DMS 273 (cell line): Measurements from ENCODE around the gene HIRIP3.
A peak's percentile ranks its signal among the peaks of the same experiment; 100 is the strongest.
"Not testable (repeated sequence)": the region's sequence is repeated elsewhere in the genome, so short reads cannot be mapped to it uniquely, and the experiment has no call there.

ENCODE experiments used
- DNase-seq: peaks from one replicate; lab custom pipeline; 2025; ENCODE audit not compliant: unreplicated experiment; lab: John Stamatoyannopoulos, UW

Gene HIRIP3

GRCh38 chr16:30017277-30017656 is 21.9 kb upstream of the HIRIP3 start:
- no peak for DNase-seq

GRCh38 chr16:30016555-30017276 is 21.3 kb upstream of the HIRIP3 start:
- no peak for DNase-seq

DNA sequence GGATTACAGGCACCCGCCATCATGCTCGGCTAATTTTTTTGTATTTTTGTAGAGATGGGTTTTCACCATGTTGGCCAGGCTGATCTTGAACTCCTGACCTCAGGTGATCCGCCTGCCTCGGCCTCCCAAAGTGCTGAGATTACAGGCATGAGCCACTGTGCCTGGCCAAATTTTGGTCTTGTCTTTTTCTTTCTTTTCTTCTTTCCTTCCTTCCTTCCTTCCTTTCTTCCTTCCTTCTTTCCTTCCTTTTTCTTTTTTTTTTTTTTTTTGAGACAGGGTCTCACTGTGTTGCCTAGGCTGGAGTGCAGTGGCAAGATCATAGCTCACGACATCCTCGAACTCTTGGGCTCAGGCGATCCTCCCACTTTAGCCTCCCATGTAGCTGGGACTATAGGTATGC is 20.0 kb upstream of the HIRIP3 start:
- DNase-seq = not testable (repeated sequence)

DNA sequence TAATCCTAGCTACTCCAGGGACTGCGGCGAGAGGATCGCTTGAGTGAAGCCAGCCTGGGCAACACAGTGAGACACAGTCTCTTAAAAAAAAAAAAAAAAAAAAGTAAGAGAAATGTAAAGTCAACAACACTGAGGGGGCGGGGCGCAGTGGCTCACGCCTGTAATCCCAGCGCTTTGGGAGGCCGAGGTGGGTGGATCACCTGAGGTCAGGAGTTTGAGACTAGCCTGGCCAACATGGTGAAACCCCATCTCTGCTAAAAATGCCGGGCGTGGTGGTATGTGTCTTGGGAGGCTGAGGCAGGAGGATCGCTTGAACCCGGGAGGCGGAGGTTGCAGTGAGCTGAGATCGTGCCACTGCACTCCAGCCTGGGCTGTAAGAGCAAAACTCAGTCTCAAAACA is 17.2 kb upstream of the HIRIP3 start:
- DNase-seq = not testable (repeated sequence)

- no peak for DNase-seq
Measured at GRCh38 chr16:30011714-30012504, 16.5 kb upstream of the HIRIP3 start.

DNA sequence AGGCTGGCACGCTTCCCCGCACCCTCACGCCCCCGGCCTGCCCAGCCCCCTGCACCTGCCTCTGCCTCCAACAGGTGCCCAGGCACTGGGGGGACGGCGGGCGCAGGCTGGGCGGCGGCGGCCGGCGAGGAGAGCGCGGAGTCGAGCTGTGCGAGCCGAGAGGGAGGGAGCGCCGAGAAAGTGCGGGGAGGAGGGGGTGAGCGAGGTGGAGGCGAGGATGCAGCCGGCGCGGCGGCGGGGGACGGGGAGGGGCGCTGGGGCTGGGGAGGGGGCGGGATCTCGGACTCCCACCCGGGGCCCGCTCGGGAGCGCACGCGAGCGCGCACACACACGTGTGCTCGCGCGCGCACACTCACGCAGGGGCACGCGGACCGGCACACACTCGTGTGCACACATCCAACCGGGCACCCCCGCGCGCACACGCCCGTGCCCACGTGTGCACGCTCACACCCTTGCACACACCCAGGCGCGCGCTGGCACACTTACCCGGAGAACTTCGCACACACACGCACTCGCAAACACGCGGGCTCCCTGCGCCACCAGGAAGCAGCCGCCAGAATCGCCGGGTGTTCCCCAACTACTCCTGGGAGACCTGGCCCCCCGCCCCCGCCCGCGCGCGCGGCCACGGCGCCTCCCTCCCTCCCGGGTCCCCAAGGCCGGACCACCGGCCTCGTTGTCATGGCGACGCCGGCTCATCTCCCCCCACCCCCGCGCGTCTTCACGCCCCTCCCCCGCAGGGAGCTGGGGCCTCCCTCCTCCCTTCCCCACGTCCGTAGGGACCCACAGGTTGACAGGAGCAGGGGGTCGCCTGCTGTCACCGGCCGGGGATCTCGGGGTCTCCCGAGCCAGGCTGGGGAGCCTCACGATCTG is 15.7 kb upstream of the HIRIP3 start, which contains the start of gene DOC2A:
Gene DOC2A, minus strand, starts transcription at position 184 of the 870 bp plus-strand sequence. CDS start 805 bp downstream, outside the sequence.
- peak; percentile 79 for DNase-seq

- no peak for DNase-seq
Measured at GRCh38 chr16:30009990-30010843, 14.8 kb upstream of the HIRIP3 start.

DNA sequence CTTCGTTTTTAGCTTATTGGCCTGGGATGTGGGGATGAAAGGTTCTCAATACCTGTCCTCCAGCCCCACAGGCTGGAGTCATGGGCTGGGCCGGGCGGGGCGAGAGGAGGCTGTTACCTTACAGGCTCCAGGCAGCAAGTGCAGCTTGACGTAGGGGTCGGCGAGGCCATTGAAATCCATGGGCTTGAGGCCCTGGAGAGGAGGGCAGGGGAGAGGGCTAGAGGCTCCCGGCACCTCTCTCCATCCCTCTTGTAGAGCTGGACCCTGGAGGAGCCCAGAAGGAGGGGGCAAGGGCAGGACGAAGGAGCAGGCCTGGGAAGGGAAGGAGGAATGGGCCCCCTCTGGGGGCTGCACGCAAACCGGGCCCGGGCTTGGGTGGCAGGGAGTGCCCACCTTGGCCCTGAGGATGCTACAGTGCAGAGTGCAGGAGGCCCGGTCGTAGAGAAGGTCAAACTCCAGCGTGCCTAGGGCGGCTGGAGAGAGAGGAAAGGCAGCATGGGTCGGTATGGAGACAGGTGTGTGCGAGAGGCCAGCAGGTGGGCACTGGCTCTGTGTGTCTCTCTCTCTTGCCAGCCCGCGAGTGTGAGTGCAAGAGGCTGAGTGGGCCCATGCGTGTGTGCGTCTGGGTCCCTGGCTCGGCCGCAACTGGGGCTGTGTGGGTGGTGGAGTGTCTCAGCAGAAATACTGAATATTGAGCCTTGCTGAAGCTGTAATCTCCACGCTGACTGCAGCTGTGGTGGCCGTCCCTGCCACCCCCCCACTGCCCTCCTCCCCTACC is 13.9 kb upstream of the HIRIP3 start:
- DNase-seq = no peak

DNA sequence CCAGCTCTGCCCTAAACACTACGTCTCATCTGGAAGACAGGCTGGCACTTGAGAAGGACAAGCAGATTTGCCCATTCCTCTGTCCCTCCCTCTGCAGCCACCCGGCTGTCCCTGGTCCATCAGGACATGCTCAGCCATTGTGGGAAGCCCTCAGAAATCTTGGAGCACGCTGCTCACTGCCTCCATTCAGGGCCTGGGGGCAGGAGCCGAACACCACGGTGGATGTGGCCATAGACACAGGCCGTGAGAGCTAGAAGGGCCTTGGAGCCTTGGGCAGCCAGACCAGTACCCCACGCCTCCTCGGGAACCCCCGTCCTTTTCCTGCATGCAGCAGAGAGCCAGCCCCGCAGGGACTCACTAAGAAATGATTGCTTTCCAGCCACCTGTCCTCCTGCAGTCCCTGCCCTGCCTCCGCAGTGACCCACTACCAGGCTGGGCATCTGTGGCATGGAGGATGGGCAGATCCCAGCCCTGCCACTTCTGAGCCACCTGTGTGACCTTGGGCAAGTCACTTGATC is 12.0 kb upstream of the HIRIP3 start:
- no peak for DNase-seq

DNA sequence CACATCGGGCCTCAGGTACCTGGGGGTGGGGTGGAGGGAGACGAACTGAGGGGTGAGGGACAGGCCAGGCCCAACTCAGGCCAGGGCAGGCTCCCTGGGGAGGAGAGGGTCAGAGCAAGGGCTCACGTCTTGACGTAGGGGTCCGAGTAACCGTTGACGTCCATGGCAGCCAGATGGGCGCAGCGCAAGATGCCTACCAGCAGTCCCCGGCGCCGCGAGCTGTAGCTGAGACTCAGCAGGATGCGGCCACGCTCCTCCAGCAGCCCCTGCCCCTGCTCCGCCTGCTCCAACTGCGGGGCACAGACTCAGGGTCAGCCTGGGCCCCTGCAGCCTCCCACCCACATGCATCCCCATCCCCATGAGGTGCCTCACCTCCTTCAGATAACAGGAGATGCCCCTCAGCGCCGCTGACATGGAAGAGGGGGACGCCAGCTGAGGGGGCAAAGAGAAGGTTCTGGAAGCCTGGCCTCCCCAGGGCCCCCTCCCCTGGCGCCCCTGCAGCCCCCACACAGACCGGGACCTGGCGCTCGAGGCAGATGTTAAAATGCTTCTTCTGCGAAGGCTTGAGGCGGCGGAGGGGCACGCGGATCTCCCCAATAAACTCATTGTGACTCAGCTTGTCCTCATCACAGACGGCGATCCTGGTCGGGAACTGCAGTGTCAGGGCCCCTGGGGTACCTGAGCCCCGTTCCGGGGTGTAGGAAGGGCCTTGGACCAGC is 11.4 kb upstream of the HIRIP3 start:
- no peak for DNase-seq

DNA sequence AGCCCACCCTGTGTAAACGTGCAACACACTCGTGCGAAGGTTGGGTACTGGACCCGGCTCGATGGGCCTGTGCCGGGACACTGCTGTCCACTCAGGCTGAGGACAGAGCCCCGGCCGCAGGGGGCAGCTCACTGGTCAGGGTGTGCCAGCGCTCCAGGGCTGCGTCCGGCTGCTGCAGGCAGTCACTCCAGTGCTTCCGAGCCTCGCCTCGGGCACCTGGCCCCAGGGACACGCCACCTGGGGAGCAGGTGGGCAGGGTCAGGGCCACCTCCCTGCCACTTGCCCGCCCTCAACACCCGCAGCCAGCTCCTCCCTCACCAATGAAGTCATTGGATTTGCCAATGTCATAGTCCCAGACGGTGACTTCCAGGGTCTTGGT is 10.7 kb upstream of the HIRIP3 start:
- no peak for DNase-seq

- DNase-seq = peak; percentile 73
Measured at GRCh38 chr16:30005341-30006094, 10.1 kb upstream of the HIRIP3 start.

- peak; percentile 65 for DNase-seq
Measured at GRCh38 chr16:30004811-30005242, 9.4 kb upstream of the HIRIP3 start.

DNA sequence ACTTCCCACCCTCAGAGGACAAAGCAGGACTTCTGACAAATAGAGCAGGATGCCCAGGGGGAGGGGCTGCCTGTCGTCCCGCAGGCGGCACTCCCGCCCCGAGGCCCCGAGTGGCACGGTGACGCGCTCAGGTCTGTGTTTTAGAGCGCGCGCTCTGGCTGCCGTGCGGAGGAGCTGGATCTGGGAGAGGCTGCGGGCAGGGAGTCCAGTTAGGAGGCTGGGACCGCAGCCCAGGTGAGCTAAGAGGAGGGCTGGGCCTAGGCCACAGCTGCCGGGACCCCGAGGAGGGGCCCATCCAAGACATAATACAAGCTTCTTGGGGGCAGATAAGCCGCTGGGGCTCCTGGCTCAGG is 9.0 kb upstream of the HIRIP3 start:
- DNase-seq = no peak

DNA sequence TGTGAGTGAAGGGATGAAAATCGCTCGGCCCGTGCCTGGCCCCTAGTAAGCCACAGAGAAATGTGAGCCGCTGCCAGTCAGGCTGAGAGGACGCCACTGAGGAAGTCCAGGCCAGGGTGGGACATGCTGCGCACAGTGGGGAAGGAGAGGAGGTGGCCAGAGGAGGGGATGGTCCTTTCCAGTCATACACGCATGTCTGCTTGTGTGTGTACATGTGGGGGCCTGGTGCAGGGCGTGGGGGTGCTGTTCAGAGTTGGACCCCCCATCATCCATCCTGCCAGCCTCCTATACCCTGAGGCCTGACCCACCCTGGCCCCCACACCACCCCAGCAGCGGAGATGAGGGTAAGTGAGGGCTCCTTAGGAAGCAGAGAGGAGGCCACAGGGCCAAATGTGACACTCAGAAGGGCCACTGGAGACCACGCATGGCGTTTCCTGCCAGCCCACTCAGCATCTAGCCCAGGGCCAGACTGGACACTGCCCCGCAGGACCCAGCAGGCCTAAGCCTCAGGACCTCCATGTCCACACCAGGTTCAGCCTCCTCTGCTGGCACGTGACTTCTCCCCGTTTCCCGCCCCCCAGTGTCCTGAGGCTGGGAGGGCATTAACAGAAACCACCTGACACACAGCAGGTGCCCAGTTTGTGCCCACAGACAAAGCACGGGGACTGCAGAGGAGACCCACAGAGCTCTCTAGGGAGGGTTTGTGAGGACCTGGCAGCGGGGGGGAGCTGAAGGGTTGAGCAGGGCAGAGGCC is 8.4 kb upstream of the HIRIP3 start:
- DNase-seq = no peak

GRCh38 chr16:30002614-30003346 is 7.4 kb upstream of the HIRIP3 start:
- no peak for DNase-seq
